Measurements from ENCODE around the gene MYORG. TPM values are rescaled to one million over a fixed set of nuclear protein-coding genes. Genes with fewer than 3 reads are reported as not detected.

MYORG gene
- total RNA-seq, 1 donor from 2014 or later = 4.8 TPM

DNA sequence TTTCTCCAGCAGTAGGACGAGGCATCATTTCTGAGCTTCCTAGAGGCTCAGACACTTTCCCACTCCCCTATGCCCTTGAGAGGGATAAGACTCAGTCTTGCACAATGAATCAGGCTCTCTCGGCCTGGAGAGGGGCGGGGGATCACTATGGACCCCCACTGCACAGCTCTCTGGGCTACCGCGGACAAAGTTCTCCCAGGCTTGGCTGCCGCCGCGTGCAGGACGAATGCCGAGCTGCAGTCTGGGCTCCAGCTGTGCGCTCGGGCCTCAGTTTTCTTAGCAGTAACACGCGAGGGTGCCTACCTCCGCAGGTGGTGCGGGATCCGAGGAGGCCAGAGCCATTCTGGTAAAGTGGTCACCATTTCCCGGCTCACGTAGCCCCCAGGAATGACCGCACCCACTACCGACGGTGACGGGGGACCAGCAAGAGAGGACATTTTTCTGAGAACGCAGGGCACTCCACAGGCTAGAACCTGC, 3.4 kb upstream of the MYORG start:
- peaks cover 45% of the 10 kb centered on the region for H3K4me1 ChIP-seq
- H3K27ac ChIP-seq = peak overlapping the region; percentile 36
- H3K4me3 ChIP-seq = peak overlapping the region; percentile 60
- no peaks in the 10 kb centered on the region for H3K9me3 ChIP-seq
- DNase-seq (peak; percentile 54), ATAC-seq (no peak)
- intact Hi-C loops (cut with DNase I) = no loop called here
- H3K27me3 ChIP-seq (ENCODE audit: low read depth) = no peaks in the 10 kb centered on the region
- TF ChIP-seq, protein P1, sequence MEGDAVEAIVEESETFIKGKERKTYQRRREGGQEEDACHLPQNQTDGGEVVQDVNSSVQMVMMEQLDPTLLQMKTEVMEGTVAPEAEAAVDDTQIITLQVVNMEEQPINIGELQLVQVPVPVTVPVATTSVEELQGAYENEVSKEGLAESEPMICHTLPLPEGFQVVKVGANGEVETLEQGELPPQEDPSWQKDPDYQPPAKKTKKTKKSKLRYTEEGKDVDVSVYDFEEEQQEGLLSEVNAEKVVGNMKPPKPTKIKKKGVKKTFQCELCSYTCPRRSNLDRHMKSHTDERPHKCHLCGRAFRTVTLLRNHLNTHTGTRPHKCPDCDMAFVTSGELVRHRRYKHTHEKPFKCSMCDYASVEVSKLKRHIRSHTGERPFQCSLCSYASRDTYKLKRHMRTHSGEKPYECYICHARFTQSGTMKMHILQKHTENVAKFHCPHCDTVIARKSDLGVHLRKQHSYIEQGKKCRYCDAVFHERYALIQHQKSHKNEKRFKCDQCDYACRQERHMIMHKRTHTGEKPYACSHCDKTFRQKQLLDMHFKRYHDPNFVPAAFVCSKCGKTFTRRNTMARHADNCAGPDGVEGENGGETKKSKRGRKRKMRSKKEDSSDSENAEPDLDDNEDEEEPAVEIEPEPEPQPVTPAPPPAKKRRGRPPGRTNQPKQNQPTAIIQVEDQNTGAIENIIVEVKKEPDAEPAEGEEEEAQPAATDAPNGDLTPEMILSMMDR (IDR thresholded peaks at IDR 0.05) = no peak
- H3K36me3 ChIP-seq = no peaks in the 10 kb centered on the region

DNA sequence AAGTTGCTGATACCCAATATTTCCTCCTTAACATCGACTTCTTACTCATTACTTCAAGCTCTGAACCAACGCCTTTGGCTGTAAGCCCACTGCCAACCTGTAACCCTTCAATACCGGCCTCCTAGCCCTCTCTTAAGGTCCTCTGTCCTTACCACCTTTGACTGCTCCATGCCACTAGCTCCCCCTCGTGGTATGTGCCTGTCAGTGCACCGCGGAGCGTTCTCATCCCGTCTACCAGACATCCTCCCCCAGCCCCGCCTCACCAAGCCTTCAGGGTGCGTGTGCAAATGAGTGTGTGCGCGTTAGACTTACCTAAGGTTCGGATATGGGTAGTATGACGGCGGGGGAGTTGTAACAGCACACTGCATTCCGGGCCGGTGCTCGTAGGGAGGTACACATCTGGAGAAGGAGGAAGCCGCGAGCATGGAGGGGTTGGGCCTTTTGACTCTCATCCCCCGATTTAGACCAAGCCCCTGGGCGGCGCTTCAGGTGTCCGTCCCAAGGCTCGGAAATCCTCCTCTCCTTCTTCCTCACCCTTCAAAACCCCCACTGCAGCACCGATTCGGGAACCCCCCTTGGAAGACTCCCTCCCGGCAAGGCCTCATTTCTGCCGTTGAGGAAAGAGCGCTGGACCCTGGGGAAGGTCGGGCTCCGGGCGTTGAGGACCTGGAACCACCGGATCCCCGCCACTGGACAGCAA, 2.8 kb upstream of the MYORG start:
- Histone ChIP-seq H3K36me3 (no peaks in the 10 kb centered on the region), H3K9me3 (no peaks in the 10 kb centered on the region), H3K4me3 (peak overlapping the region; percentile 60), H3K27ac (peak overlapping the region; percentile 36), H3K27me3 (ENCODE audit: low read depth) (no peaks in the 10 kb centered on the region), H3K4me1 (peaks cover 48% of the 10 kb centered on the region)
- TF ChIP-seq, protein P1 (IDR thresholded peaks at IDR 0.05) = peak; percentile 97
- ATAC-seq (peak; percentile 65 to 79), DNase-seq (peak; percentile 90)
- intact Hi-C loops (cut with DNase I) = no loop called here

DNA sequence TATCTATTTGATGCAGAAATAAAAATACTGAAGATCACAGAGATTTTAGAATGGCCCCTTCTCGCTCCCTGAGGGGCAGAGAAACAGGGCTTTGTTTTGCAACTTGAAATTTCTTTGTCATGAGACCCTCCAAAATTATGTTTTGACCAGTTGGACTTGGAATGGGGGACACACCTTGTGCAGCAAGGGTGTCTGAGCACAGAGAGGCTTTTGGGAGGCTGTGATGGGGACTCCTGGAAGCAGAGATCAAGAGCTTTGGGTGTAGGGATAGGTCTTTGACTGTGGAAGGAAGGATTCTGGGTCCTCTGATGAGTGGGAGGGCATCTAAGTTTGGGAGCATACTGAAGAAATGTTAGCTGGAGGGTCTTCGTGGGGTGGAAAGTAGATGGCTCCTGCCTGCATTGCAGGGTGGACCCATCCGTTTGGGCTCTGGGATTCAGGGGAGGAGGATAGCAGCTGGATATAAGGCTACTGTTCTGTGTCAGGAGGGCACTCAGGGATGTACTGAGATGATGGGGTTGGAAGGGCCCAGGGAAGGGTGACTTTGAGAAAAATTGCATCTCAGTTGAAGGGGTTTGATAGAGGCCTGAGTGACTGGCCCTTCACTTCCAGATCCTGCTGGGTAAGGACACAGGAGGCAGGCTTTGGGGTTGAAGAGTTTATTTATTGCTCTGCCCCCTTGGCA, 1.8 kb upstream of the MYORG start:
- intact Hi-C loops (cut with DNase I) = no loop called here
- ATAC-seq (no peak), DNase-seq (no peak)
- no peaks in the 10 kb centered on the region for H3K9me3 ChIP-seq
- no peaks in the 10 kb centered on the region for H3K36me3 ChIP-seq
- no peak overlapping the region for H3K27ac ChIP-seq
- H3K27me3 ChIP-seq (ENCODE audit: low read depth) = no peaks in the 10 kb centered on the region
- peaks cover 48% of the 10 kb centered on the region for H3K4me1 ChIP-seq
- TF ChIP-seq, protein P1 (IDR thresholded peaks at IDR 0.05) = no peak
- H3K4me3 ChIP-seq = no peak overlapping the region

DNA sequence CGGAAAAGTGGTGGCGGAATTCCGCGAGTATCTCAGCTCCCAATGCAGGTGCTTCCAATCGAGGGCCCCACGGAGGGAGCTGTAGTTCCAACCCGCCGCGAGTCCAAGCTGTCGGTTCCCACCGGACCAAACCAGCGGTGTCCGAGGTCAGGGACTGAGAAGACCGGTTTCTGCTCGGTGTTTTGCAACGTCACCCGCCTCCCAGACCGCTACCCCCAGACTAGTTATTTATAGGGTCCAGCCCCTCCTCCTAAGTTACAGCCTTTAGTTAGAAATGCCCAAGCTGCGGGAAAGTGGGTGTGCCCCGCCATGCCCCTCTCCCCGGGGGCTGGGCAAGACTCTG, 677 bp upstream of the MYORG start:
- TF ChIP-seq, protein P1 (IDR thresholded peaks at IDR 0.05) = no peak
- H3K27me3 ChIP-seq (ENCODE audit: low read depth) = no peaks in the 10 kb centered on the region
- H3K4me3 ChIP-seq = peak overlapping the region; percentile 80
- no peak for ATAC-seq
- DNase-seq = peak; percentile 70
- H3K4me1 ChIP-seq = peaks cover 48% of the 10 kb centered on the region
- no peaks in the 10 kb centered on the region for H3K36me3 ChIP-seq
- no peaks in the 10 kb centered on the region for H3K9me3 ChIP-seq
- intact Hi-C loops (cut with DNase I) = no loop called here
- H3K27ac ChIP-seq = peak overlapping the region; percentile 50

DNA sequence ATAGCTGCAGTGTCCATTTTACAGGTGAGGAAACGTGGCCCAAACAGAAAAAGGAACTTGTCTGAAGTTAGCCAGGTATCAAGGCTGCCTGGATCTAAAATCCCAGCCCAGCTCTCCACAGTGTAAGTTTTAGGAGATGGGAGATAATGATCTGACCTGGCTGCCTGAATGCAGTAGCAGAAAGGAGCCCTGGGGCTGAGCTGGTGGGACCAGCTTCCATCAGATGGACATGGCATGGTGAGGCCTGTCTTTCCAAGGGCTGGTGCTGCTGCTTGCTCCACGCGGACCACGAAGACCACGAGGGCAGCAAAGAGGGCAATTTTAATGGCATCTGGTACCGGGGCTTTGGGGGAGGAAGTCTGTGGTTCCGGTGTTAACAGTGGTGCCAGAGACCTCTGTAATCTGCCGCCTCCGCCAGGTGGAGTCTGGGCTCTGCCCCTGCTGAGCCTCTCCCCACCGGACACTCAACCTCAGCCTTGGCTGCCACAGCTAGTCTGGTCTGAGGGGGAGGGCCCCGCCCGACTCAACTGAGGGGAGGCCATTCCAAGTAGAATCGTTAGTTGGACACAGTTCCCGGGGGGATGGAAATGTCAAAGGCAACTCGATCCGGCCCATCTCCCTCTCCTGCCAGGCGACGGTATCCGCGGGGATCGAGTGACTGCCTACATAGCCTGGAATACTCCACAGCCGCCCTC, 650 bp downstream of the MYORG start:
- Histone ChIP-seq H3K4me1 (peaks cover 44% of the 10 kb centered on the region), H3K9me3 (no peaks in the 10 kb centered on the region), H3K27ac (peak overlapping the region; percentile 71), H3K4me3 (peak overlapping the region; percentile 80), H3K36me3 (peaks cover 5% of the 10 kb centered on the region), H3K27me3 (ENCODE audit: low read depth) (no peaks in the 10 kb centered on the region)
- DNase-seq (peak; percentile 73), ATAC-seq (peak; percentile 59 to 63)
- intact Hi-C loops (cut with DNase I) = no loop called here
- TF ChIP-seq, protein P1 (IDR thresholded peaks at IDR 0.05) = peak; percentile 19
